Fibroblast of mammary gland (primary cell): ENCODE measurements around the gene DEFB129.
A peak's percentile ranks its signal among the peaks of the same experiment; 100 is the strongest.
"Not testable (repeated sequence)": the region's sequence is repeated elsewhere in the genome, so short reads cannot be mapped to it uniquely, and the experiment has no call there.

Experiments
- DNase-seq: peaks from one replicate; pipeline ENCODE4 v3.0.0-alpha.2; 2010; ENCODE audit warnings: low read depth
- H3K4me3 ChIP-seq: 2 replicates; pipeline ENCODE4 v1.5.1; 2011; ENCODE audit warnings: low read depth, mild to moderate bottlenecking, low read length, moderate library complexity; ENCODE audit not compliant: control insufficient read depth
- CTCF ChIP-seq: conservative IDR thresholded peaks from 2 replicates; pipeline ENCODE4 v1.5.1; 2011; ENCODE audit warnings: low read depth, low read length, inconsistent platforms; ENCODE audit not compliant: control insufficient read depth, insufficient read depth

DEFB129 gene

GRCh38 chr20:251354-251753, 24.3 kb downstream of the DEFB129 start:
- no peak for DNase-seq
- TF ChIP-seq CTCF, result no peak

GRCh38 chr20:252801-253200, 25.7 kb downstream of the DEFB129 start:
- TF ChIP-seq CTCF, result no peak
- DNase-seq, result no peak
- no peak overlapping the region for H3K4me3 ChIP-seq

More at GRCh38 chr20:251354-251753, 24.3 kb downstream of the DEFB129 start:
- no peak overlapping the region for H3K4me3 ChIP-seq

GRCh38 chr20:253447-253846, 26.4 kb downstream of the DEFB129 start:
- not testable (repeated sequence) for DNase-seq, H3K4me3 ChIP-seq

- DNase-seq, result no peak
- TF ChIP-seq CTCF, result no peak
- H3K4me3 ChIP-seq, result no peak within 1 kb of the TSS
Measured at GRCh38 chr20:257419-257818, 30.4 kb downstream of the DEFB129 start, which contains the start of gene DEFB132. Gene DEFB132 (plus strand): TSS chr20:257724. CDS start chr20:257779, 55 bp downstream.

GRCh38 chr20:258269-258858, 31.3 kb downstream of the DEFB129 start:
- no peak overlapping the region for H3K4me3 ChIP-seq
- no peak for DNase-seq
- no peak for TF ChIP-seq CTCF

GRCh38 chr20:258963-259362, 31.9 kb downstream of the DEFB129 start:
- no peak overlapping the region for H3K4me3 ChIP-seq
- TF ChIP-seq CTCF, result peak; percentile 37
- DNase-seq, result peak; percentile 34

- TF ChIP-seq CTCF, result no peak
Measured at GRCh38 chr20:259981-260380, 32.9 kb downstream of the DEFB129 start.

More at GRCh38 chr20:259981-260380, 32.9 kb downstream of the DEFB129 start:
- H3K4me3 ChIP-seq, result no peak overlapping the region
- no peak for DNase-seq
